IPS-18c (cell line): ENCODE data around the gene CCBE1.

Source experiments
- H3K4me3 ChIP-seq: 2 replicates; pipeline ENCODE4 v1.7.0; 2013; ENCODE audit warnings: low read depth, mild to moderate bottlenecking, low read length, moderate library complexity; ENCODE audit not compliant: insufficient read depth
- H3K9me3 ChIP-seq: one replicate; pipeline ENCODE4 v1.6.1; 2013; ENCODE audit warnings: mild to moderate bottlenecking, low read length, moderate library complexity; ENCODE audit not compliant: control insufficient read depth, insufficient read depth

CCBE1 gene

DNA sequence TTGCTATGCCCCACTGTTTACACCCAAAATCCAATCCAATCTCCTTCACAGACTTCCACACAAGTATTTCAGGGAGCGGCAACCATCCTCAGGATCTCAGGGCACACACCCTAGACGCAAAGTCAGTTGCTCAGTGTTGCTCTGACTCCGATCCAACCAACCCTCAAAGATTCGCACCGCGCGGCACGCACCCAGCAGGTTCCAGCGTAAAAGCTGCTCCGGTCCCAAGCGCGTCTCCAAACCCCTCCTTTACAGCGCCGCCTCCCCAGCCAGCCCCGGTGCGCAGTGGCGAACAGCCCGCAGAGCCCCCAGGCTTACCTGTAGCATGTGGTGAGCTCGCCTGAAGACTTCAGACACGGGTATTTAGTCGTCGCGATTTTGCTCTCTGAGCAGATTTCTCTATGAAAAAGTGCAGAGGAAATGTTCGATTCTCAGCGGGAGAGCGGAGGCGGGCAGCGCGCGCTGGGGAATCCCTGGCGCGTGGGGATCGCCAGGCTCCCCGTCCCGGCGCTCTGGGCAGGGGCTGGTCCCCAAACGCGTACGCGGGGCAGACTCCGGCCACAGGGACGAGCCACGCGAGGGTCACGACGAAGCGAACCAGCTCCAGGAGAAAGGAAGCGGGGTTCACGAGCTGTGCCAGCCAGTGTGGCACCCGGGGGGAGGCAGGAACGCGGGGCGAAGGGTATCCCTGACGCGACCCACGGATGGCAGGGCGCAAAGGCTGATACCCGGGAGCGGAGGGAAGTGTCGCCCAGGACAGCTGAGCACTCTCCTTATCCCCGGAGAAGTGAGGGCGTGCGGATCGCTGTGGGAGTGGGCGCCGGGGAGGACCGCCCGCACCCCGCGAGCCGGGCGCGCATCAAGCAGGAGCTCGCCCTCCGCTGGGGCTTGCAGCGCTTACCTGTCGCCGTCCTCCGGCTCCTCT, 650 bp downstream of the CCBE1 start:
- Histone ChIP-seq H3K9me3 (no peaks in the 10 kb centered on the region), H3K4me3 (peak overlapping the region; percentile 65)

DNA sequence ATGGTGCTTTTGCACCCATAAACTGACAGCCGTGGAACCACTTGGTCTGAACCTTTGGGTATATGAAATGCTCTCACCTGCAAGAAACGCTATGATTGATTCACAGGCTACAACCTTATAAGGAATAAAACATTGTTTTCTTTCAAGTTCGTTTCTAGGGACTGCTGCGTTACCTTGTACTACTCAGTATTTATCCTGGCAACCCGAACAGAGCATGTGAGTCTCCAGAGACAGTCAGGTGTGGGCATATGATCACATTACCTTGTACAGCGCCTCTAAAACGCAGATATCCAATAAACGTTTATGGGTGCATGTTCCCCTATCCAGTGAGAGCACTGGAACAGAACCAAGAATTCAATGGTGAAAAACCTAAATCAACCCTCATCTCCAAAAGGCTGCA, 1.7 kb downstream of the CCBE1 start:
- H3K9me3 ChIP-seq = no peaks in the 10 kb centered on the region
- no peak overlapping the region for H3K4me3 ChIP-seq

DNA sequence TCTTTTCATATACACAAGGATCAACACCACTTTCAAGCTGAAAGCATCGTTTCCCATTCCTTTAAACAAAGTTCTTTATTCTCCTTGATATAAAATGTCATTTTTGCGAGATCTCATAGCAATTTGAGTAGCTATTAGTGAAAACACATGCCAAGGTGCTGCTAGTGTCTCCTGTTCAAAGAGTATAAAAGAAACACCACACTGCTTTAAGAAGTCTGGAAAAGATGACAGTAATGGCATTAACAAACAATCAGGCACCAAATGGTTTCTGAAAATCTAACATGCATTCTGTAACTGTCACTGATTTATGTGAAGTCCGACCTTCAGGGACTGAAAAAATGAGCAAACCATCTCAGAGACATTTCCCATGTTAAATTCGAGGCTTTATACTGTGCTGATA, 2.4 kb downstream of the CCBE1 start:
- Histone ChIP-seq H3K4me3 (no peak overlapping the region), H3K9me3 (no peaks in the 10 kb centered on the region)

DNA sequence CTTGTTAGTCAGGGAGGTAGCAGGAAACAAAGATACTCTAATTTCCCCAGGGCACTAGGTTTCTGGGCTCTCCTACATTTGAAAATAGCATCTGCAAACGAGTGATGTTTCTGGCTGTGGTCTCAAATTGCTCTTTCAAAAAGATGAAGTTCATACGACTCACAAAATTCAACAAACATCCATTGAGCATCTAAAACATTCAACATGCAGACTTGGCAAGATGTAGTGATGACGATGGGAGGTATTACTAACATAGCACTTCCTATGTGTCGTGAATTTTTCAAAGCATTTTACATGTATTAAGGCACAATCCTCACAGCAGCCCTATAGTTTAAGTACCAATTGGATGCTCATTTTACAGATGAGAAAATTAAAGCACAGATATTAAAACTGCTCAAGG, 5.2 kb downstream of the CCBE1 start:
- H3K9me3 ChIP-seq = no peaks in the 10 kb centered on the region
- H3K4me3 ChIP-seq = no peak overlapping the region

DNA sequence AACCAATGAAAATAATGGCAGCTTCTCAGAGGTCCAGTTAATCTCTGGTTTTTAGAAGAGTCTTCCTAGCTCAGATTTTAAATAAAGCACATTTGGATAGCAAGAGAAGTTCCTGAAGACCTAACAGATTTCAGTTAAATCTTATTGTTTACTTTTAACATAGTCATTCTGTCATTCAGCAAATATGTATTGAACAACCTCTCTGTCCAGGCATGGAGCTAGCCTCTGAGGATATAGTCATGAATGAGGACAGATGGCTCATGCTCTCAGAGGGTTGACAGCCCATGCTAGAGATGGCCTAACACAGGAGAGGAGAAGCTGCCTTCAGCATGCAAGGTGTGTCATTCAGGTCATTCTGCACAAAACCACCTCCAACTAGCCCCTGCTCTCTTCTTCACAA, 6.2 kb downstream of the CCBE1 start:
- Histone ChIP-seq H3K9me3 (no peaks in the 10 kb centered on the region), H3K4me3 (no peak overlapping the region)

DNA sequence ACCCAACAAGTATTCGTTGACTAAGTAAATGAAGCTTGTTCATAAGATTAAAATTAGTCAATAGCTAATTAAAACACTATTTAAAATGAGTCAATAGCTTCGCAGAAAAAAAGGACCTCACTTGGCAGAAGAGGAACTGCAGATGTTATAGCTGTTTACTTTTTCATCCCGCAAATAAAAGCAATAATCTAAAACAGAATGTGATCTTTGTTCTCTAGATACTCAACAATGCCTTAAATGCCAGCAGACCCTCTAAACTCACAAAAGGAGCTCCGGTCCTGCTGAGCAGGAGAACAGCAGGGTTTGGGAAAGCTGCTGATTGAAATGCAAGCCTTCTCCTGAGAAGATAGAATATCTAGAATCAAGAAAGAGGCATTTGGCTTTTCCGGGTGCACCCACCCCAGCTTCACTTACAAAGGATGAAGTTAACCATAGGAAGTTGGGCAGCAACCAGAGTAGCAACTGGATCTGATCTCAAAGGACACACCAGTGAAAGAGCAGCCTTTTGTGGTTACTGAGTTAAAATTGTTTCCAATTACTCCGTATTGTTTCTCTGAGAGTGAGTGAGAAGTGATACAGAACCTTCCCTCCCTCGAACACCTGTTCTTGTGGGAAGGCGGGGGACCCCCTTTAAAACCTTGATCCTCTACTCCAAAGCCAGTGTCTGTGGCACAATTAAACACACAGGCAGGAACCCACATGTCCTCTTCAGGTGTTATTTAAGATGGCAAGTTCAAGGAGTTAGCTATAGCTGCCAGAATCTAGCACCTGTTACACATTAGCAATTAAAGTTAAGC, 6.8 kb downstream of the CCBE1 start:
- no peaks in the 10 kb centered on the region for H3K9me3 ChIP-seq
- H3K4me3 ChIP-seq = no peak overlapping the region

DNA sequence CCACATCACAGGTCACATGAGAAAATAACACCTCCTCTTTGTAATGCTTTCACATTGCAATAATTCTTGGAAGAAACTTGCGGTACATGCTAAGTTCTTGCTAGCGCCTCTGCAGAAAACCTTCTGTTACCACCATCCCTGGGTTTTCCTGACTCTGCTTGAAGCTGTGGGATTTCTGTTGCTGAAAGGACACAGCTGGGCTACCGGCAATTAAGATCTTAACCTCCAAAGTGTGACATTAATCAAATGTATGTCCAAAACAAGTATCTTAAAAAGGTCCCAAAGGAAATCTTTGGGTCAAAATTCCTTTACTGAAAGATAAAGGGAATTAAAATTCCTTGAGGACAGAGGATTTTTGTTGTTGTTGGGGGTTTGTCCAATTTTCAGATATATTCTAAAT, 7.5 kb downstream of the CCBE1 start:
- Histone ChIP-seq H3K4me3 (no peak overlapping the region), H3K9me3 (no peaks in the 10 kb centered on the region)

DNA sequence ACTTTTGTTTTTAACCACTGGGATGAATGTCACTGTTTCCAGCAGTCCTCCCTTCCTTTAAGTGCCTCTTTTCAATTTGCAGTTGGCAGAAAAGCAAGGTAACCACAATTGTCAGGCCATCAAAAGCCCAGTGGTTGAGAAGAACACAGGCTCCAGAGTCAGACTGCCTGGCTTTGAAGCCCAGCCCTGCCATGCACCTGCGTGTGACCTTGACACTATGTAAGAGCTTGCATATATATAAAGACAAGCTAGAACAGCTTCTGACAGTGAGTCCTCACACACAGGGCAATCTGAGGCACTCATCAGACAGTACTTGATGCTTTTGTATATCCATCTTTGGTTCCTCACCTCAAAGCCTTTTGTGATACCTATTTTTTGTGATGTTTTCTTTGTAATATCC, 11.0 kb downstream of the CCBE1 start:
- Histone ChIP-seq H3K4me3 (no peak overlapping the region), H3K9me3 (no peaks in the 10 kb centered on the region)

DNA sequence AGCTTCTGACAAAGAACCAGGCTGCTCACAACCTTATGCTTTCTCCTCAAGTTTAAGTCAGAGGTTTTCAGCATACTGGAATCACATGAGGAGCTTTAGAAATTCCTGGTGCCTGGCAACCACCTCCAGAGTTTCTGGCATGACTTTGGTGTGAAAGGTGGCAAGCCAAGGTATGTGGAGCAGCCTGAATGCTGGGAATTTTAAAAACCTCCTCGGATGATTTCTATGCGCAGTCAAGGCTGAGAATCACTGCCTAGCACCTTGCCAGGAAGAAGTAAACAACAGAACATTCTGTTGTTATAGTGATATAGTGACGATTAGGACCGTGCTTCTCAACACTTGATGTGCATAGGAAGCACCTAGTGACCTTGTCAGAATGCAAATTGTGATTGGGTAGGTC, 11.7 kb downstream of the CCBE1 start:
- Histone ChIP-seq H3K4me3 (no peak overlapping the region), H3K9me3 (no peaks in the 10 kb centered on the region)

DNA sequence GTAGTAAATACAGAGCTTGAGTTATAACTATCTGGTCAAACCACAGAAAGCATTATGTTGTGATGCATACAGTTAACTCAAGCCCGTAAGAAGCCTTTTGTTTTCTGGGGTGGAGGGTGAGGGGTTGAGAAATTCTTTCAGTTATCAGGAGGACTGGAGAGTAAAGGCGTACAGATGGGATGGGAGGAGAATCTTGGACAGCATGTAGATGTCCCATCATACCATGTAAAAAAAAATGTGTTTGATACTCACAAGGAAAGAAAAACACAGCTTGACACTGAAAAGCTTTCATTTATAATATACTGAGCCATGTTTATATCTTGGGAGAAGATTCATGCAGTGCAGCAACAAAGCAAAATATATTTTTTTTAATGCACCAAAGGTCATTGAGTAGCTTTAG, 12.4 kb downstream of the CCBE1 start:
- no peak overlapping the region for H3K4me3 ChIP-seq
- H3K9me3 ChIP-seq = no peaks in the 10 kb centered on the region

DNA sequence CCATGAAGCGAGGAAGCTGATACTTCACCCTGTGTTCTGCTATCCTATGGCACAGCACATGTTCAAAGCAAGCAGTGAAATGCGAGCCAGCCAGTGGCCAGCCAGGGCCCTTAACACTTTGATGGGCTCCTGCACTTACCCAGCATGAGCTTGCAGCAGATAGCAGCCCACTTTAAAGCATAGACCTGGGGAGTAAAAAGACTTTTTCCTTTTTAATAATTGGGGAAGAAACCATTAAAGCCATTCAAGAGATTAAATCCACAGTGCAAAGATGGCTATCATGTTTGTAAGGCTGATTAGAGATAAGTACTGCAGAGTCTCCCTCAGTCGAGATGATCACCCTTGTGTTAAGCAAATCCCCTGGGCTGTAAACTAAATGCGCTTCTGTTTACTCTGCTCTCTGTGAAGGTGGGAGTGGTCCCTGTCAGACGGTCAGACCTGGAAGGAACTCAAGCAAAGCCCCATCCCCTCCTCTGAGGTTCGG, 15.7 kb downstream of the CCBE1 start:
- no peak overlapping the region for H3K4me3 ChIP-seq

DNA sequence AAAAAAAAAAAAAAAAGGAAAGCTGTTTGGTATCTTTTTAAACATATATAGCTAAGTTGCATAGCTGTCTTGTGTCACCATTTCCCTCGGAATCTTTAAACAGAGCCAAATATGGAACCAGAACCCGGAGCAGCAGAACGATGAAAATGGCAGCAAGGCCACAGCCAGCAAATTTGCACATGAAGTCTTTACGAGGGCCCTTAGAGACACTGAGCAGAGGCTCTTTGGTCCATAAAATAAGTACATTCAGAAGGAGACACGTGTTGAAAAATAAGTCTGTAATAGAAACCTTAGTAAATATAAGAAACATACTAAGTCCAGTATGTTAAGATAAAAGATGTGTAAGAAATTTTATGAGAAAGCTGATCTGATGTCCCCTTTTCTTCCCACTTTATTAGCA, 16.2 kb downstream of the CCBE1 start:
- no peaks in the 10 kb centered on the region for H3K9me3 ChIP-seq
- no peak overlapping the region for H3K4me3 ChIP-seq

More for the DNA sequence above, 15.7 kb downstream of the CCBE1 start:
- no peaks in the 10 kb centered on the region for H3K9me3 ChIP-seq

DNA sequence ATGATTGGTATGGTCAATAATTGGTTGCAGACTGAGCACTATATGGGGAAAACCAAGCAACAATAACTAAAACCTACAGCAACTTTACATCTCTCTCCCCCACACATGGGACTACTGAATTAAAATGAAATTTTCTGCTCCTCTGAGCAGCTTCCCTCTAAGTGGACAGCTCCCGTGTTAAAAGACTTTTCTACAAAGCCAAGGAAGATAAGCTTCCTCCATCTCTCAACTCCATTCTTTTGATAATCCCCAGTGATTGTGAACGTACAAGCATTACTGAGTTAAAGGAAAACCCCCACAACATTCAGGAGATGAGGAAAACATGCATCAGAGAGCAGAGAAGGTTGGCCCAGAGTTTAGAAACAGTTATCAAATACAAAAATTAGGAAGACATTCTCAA, 21.9 kb downstream of the CCBE1 start:
- peaks cover 2% of the 10 kb centered on the region for H3K9me3 ChIP-seq
- no peak overlapping the region for H3K4me3 ChIP-seq

DNA sequence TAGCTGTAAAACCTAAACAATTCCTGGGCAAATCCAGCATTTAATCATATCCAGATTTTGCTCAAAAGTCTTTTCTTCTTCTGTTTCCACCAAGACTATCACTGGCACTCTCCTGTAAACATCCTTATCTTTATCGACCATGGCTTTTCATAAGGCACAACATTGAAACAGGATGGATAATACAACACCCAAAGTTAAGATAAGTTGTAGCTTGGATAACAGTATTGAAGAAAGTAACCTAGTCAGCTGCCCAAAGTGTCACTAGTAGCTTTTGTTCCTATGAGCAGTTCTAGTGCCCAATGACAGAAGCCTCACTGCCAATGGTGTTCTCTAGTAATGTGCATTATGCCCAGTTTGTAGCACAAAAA, 22.3 kb downstream of the CCBE1 start:
- H3K4me3 ChIP-seq = no peak overlapping the region
- peaks cover 2% of the 10 kb centered on the region for H3K9me3 ChIP-seq

DNA sequence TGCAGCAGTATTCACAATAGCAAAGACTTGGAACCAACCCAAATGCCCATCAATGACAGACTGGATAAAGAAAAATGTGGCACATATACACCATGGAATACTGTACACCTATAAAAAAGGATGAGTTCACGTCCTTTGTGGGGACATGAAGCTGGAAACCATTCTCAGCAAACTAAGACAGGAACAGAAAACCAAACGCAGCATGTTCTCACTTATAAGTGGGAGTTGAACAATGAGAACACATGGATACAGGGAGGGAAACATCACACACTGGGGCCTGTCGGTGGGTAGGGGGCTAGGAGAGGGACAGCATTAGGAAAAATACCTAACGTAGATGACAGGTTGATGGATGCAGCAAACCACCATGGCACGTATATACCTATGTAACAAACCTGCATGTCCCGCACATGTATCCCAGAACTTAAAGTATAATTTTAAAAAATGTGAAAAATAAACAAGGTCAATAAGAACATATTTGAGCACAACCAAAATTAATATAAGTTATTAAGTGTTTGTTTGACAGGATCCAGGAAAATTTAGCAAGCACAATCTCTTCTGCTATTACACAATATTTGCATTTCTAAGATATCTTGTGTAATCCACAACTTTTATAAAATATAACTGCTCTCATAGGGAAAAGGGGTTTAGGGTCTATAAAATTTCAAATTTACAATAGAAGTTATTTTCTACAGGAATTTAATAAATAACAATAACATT, 22.9 kb downstream of the CCBE1 start:
- no peak overlapping the region for H3K4me3 ChIP-seq
- peaks cover 2% of the 10 kb centered on the region for H3K9me3 ChIP-seq

DNA sequence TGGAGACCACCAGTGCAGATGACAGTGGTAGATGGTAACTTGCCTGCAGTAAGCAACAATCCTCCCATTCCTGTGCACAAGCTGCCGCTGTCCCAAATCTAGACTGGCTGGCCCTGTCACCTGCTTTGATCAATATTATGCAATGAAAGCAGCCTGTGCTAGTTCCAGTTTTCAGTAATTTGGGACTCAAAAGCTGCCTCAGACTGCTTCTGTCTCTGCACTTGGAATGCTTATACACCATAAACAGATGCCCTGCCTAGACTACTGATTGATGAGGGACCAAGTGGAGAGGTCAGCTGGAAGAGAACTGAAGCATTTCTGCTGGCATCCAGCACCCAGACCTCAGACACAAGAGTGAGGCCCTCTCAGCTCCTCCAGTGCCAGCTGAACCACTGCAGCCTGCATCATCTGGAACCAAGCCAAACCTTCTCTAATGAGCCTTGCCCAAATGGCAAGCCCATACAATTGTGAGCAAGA, 24.9 kb downstream of the CCBE1 start:
- H3K9me3 ChIP-seq = peaks cover 2% of the 10 kb centered on the region
- H3K4me3 ChIP-seq = no peak overlapping the region

DNA sequence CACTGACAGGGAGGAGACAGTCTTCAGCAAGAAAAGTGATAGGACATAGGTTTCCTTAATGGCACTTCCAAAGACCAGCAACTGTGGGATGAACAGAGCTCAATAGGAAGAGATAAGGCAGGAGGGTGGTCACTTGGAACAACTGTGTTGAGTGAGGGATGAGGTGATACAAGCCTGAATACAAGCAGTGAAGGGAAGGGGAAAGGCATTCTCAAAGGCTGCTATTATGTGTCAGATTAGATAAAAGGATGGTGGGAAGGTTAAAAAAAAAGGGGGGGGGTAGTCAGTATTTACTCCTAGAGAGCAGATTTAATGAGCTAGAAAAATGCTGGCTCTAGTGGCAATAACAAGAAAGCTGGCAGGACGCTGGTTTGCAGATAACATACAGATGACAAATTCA, 25.7 kb downstream of the CCBE1 start:
- peaks cover 2% of the 10 kb centered on the region for H3K9me3 ChIP-seq
- no peak overlapping the region for H3K4me3 ChIP-seq
